ENCODE measurements around the gene SLITRK5. TPM values are rescaled to one million over a fixed set of nuclear protein-coding genes. Genes with fewer than 3 reads are reported as not detected.

SLITRK5 gene
- total and polyA plus RNA-seq, 2 donors (not counting 1 experiment from before 2014, with no cell fraction given) = 0.09 to 0.17 TPM

- DNase-seq (ENCODE audit: low read depth in 2 of 2) = no peak
- Histone ChIP-seq H3K79me2 (ENCODE audit: control insufficient read depth, insufficient read depth, low read length) (no peaks in the 10 kb centered on the region), H4K20me1 (ENCODE audit: control insufficient read depth, extremely low read depth, insufficient read depth, low read length) (no peaks in the 10 kb centered on the region), H3K36me3 (ENCODE audit: control insufficient read depth, insufficient read depth, low read length) (no peaks in the 10 kb centered on the region), H3K4me1 (ENCODE audit: control insufficient read depth, extremely low read depth, insufficient read depth, low read length) (no peaks in the 10 kb centered on the region), H3K4me2 (ENCODE audit: extremely low read depth, insufficient read depth, low read length) (no peak overlapping the region), H3K27ac (ENCODE audit: insufficient read depth, low read length) (no peak overlapping the region), H3K4me3 (replicated peaks in 1 of 4; ENCODE audit: control extremely low read depth in 1 of 4, insufficient read depth in 1 of 4, low read depth in 3 of 4, low read length in 4 of 4) (no peak overlapping the region), H2AFZ (ENCODE audit: low read length) (no peak overlapping the region), H3K9ac (ENCODE audit: insufficient read depth, low read length) (no peak overlapping the region), H3K9me3 (ENCODE audit: control insufficient read depth, insufficient read depth, low read depth, low read length) (no peaks in the 10 kb centered on the region), H3K27me3 (ENCODE audit: control insufficient read depth, insufficient read depth, low read length) (no peaks in the 10 kb centered on the region)
- no peak for TF ChIP-seq EZH2 (IDR thresholded peaks at IDR 0.05; ENCODE audit: low read length, missing control alignments)
- TF ChIP-seq CTCF (conservative IDR thresholded peaks at IDR 0.05 in 1 of 2, IDR thresholded peaks at IDR 0.05 in 1 of 2; ENCODE audit: low read depth in 1 of 2, low read length in 2 of 2) = no peak
Measured at GRCh38 chr13:87712012-87712411, 40.8 kb downstream of the SLITRK5 start.
